Activated CD4-positive, alpha-beta T cell treated with anti-CD3 and anti-CD28 coated beads for 36 hours (primary cell): ENCODE results near the gene BCAS3. TPM values are rescaled to one million over a fixed set of nuclear protein-coding genes. Genes with fewer than 3 reads are reported as not detected.

Source experiments
- ATAC-seq: fragments of 200-7000 bp; cut with Tn5 transposase; one replicate; pipeline ENCODE4 v1.10.0; 2021; ENCODE audit warnings: mild to moderate bottlenecking, moderate library complexity
- CTCF ChIA-PET: fragments of 350-600 bp; sonication (Branson Sonifier 250); formaldehyde crosslinking; loops from one replicate; lab custom pipeline; 2021; ENCODE audit warnings: antibody characterized with exemption; lab: Charles Lee
- POLR2A ChIA-PET: fragments of 350-600 bp; sonication (Branson Sonifier 250); formaldehyde crosslinking; loops from one replicate; lab custom pipeline; 2021; ENCODE audit warnings: antibody characterized with exemption, inconsistent platforms; lab: Charles Lee
- DNase-seq: peaks from one replicate; pipeline ENCODE4 v3.0.0-alpha.2; 2020
- H3K27ac Mint-ChIP-seq: one replicate; pipeline ENCODE4 v1.8.0; 2021; ENCODE audit warnings: mixed read lengths
- H3K27me3 Mint-ChIP-seq: one replicate; pipeline ENCODE4 v1.8.0; 2021; ENCODE audit warnings: mixed read lengths
- H3K36me3 Mint-ChIP-seq: one replicate; pipeline ENCODE4 v1.8.0; 2021; ENCODE audit warnings: low read depth, mixed read lengths
- H3K4me1 Mint-ChIP-seq: one replicate; pipeline ENCODE4 v1.8.0; 2021; ENCODE audit warnings: mixed read lengths
- H3K4me3 Mint-ChIP-seq: one replicate; pipeline ENCODE4 v1.8.0; 2021; ENCODE audit warnings: mild to moderate bottlenecking, moderate library complexity, mixed read lengths
- H3K9me3 Mint-ChIP-seq: one replicate; pipeline ENCODE4 v1.8.0; 2021; ENCODE audit warnings: low read depth, mixed read lengths
- intact Hi-C, 2 experiments: fragments of 100-400 bp; cut with DNase I in 1 of 2; cut with micrococcal nuclease in 1 of 2; formaldehyde crosslinking; loops; one replicate each; pipeline versions ENCODE4 v1.14.2 to v1.15.1; 2022 to 2024; cut with DNase I, micrococcal nuclease
- total RNA-seq, 2 experiments: library from RNA; stranded (reverse); gene quantifications; one replicate each; pipeline ENCODE4 v1.2.3, GENCODE V29; 2021

Gene BCAS3
- total RNA-seq, 2 experiments from 2014 or later = 7.2 to 7.5 TPM

DNA sequence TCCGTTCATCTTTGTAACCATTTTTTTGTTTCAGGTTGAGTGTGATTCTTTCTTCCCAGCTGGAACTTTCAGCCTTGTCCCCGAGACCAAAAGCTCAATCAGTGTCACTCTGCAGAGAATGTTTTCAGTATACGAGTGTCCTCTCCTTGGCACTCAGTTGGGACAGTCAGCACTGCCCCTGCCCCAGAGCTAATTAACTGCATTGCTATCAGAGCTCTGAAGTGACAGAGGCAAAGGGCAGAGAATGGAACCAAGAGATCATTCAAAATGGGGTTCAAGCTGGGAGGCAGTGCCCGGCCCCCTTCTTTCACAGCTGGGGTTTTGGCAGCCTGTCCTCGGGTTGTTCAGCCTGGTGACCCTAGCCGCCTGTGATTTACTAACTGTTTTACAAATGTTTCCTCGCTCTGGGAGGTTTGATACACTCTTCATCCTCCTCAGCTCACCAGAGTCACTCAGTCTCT is 526.0 kb downstream of the BCAS3 start:
- Mint-ChIP-seq H3K4me3 (no peak overlapping the region), H3K9me3 (no peaks in the 10 kb centered on the region), H3K27ac (no peak overlapping the region), H3K4me1 (no peaks in the 10 kb centered on the region), H3K27me3 (no peaks in the 10 kb centered on the region), H3K36me3 (no peaks in the 10 kb centered on the region)
- ATAC-seq (no peak), DNase-seq (no peak)
- intact Hi-C loops = no loop called here
- POLR2A ChIA-PET = no interaction called here
- CTCF ChIA-PET = interaction anchor here (0.8 to 1.5 kb wide), 4 partner anchors 10 to 26 kb away, joined by 3 to 4 read pairs (median 4); no protein-coding TSS in a partner anchor

DNA sequence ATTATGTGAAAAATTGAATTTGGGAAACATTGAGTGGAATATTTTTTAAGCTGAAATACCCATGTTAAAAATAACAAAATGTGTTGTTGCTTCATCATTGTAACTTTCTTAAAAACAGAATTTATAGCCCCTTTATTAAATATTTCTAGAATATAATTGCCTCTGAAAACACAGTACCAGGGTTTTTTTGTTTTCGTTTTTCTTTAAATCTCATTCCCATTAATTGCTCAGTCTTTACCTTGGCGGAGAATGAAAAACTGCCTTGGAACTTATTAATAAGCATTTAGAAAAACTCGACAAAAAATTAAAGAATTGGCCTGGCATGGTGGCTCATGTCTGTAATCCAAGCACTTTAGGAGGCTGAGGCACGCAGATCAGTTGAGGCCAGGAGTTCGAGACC is 526.8 kb downstream of the BCAS3 start:
- no peak for ATAC-seq

DNA sequence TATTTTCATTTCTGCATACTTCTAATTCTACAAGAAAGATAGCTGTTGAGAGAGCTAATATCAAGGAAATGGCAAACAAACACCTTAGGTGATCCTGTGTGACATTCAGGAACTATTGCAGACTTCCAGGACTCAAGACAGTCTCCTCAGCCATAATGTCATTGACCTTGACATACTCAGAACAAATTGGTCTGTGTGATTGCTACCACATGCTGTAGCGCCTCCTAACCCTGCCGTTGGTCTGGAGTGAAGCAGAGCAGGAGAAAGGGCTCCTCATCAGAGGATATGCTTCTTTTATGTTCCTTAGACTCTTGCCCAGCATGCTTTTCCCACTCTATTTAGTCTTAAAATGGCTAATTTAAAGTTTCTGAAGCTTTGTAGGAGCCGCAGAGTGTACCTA is 527.8 kb downstream of the BCAS3 start:
- no peaks in the 10 kb centered on the region for H3K27me3 Mint-ChIP-seq
- CTCF ChIA-PET = no interaction called here
- no peaks in the 10 kb centered on the region for H3K4me1 Mint-ChIP-seq
- H3K9me3 Mint-ChIP-seq = no peaks in the 10 kb centered on the region
- no peaks in the 10 kb centered on the region for H3K36me3 Mint-ChIP-seq
- intact Hi-C loops = no loop called here
- POLR2A ChIA-PET = no interaction called here
- no peak overlapping the region for H3K27ac Mint-ChIP-seq
- DNase-seq (no peak), ATAC-seq (no peak)
- no peak overlapping the region for H3K4me3 Mint-ChIP-seq

More for the DNA sequence above, 526.8 kb downstream of the BCAS3 start:
- Mint-ChIP-seq H3K4me3 (no peak overlapping the region), H3K27ac (no peak overlapping the region), H3K4me1 (no peaks in the 10 kb centered on the region), H3K36me3 (no peaks in the 10 kb centered on the region), H3K9me3 (no peaks in the 10 kb centered on the region), H3K27me3 (no peaks in the 10 kb centered on the region)
- POLR2A ChIA-PET = no interaction called here
- DNase-seq = no peak
- CTCF ChIA-PET = interaction anchor here (1.5 kb wide), 1 partner anchor 11 kb away, joined by 4 read pairs; no protein-coding TSS in a partner anchor
- intact Hi-C loops = no loop called here

DNA sequence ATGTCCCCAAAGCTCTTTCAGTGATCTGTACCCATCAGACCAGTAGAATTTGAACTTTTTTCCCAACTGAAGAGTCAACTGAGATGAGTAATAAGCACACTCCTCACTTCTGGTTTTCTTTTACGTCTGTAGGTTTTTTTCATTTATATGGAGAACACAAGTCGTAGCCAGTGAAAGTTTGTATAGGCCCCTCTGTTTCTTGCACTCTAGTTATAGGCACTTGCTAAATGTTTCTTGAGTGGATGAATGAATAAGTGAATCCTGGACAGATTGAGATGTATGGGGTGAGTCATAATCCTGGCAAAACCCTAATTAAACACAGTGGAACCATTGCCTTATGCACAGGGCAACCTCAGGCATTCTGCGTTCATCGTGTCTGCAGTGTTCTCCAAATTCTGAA is 528.3 kb downstream of the BCAS3 start:
- Mint-ChIP-seq H3K9me3 (no peaks in the 10 kb centered on the region), H3K36me3 (no peaks in the 10 kb centered on the region), H3K4me1 (no peaks in the 10 kb centered on the region), H3K27me3 (no peaks in the 10 kb centered on the region), H3K4me3 (no peak overlapping the region), H3K27ac (no peak overlapping the region)
- intact Hi-C loops = no loop called here
- POLR2A ChIA-PET = no interaction called here
- peak; percentile 36 for ATAC-seq
- DNase-seq = no peak
- CTCF ChIA-PET = no interaction called here

DNA sequence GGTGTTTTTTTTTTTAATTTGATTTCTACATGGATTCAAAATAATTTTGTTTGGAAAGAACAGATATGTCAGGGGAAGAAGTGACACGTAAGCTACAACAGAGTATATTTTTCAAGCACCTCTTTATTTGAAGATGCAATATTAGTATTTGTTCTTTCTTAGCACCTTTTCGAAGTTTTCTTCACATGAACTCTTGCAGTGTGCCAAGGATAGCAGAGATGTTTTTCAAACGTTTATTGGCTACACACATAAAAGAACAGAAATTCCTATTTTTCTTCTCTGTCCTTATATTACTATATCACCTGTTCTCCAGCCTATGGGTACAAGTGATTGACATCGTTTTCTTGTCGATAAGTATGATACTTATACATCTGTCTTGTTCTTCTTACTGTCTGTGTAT is 529.3 kb downstream of the BCAS3 start:
- Mint-ChIP-seq H3K27me3 (no peaks in the 10 kb centered on the region), H3K4me1 (no peaks in the 10 kb centered on the region), H3K27ac (no peak overlapping the region), H3K9me3 (no peaks in the 10 kb centered on the region), H3K4me3 (no peak overlapping the region), H3K36me3 (no peaks in the 10 kb centered on the region)
- CTCF ChIA-PET = no interaction called here
- POLR2A ChIA-PET = no interaction called here
- intact Hi-C loops = no loop called here
- DNase-seq = no peak
- no peak for ATAC-seq

DNA sequence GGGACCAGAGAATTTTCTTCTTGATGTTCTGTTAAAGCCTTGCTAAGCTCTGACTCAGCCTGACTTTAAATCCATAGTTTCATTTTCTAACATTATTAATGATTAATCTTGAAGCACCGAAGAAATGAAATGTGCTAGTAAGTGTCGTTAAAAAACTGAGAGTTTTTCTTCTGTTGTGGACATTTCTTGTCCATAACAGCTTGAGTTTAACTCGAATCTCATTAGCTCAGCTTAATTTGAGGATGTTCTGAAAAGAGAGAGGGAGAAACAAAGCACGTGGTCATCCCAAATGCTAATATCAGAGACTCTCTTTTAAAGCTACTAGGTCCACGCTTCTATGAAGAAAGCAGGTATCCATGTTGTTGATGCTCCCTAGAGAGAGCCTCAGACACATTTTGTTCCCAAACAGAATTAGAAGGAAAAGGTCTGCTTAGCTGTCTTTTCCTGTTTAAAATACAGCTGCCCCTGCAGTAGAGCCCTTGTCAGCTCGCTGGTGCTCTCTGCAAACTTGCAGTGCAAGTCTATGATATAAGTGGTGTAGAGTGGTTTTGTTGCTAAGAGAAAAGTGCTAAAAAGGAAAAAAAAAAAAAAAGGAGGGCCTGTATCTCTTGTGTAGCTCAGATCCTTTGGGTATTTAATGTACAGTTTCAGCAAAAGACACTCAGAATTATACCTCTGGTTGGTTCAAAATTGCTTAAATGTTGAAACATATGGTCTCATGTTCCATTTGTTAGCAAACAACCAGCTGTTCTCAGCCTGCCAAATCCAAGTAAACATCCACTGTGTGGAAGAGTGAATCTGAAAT is 530.9 kb downstream of the BCAS3 start:
- H3K36me3 Mint-ChIP-seq = no peaks in the 10 kb centered on the region
- ChIA-PET CTCF (interaction anchor here (0.6 to 0.9 kb wide), 3 partner anchors 15 to 248 kb away, joined by 3 to 4 read pairs (median 3); no protein-coding TSS in a partner anchor), POLR2A (interaction anchor here (0.5 kb wide), 1 partner anchor 605 kb away, joined by 3 read pairs; no protein-coding TSS in a partner anchor)
- intact Hi-C loops = no loop called here
- H3K4me3 Mint-ChIP-seq = no peak overlapping the region
- H3K27me3 Mint-ChIP-seq = no peaks in the 10 kb centered on the region
- H3K9me3 Mint-ChIP-seq = no peaks in the 10 kb centered on the region
- DNase-seq (no peak), ATAC-seq (no peak)
- no peaks in the 10 kb centered on the region for H3K4me1 Mint-ChIP-seq
- H3K27ac Mint-ChIP-seq = no peak overlapping the region

DNA sequence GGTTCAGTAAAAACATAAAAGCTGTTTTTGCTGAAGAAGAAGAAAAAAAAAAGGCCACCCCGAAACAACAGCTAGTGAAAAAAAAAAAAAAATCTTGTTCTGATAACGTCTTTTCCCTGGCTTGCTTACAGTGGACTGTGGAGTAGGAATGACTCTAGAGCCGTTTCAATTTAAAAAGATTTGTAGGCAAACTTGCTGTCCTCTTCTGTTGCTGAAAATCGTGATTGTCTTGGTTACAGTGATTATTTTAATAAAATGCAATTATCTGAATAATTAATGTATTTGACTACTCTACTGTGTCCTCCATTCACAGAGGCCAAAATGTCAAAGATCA is 531.4 kb downstream of the BCAS3 start:
- intact Hi-C loops = no loop called here
- CTCF ChIA-PET = interaction anchor here (0.6 to 0.9 kb wide), 2 partner anchors 15 to 248 kb away, joined by 3 read pairs; no protein-coding TSS in a partner anchor
- Mint-ChIP-seq H3K4me3 (no peak overlapping the region), H3K27me3 (no peaks in the 10 kb centered on the region), H3K36me3 (no peaks in the 10 kb centered on the region), H3K9me3 (no peaks in the 10 kb centered on the region), H3K27ac (no peak overlapping the region), H3K4me1 (no peaks in the 10 kb centered on the region)
- POLR2A ChIA-PET = interaction anchor here (0.5 kb wide), 1 partner anchor 605 kb away, joined by 3 read pairs; no protein-coding TSS in a partner anchor
- ATAC-seq = no peak
- DNase-seq = no peak

DNA sequence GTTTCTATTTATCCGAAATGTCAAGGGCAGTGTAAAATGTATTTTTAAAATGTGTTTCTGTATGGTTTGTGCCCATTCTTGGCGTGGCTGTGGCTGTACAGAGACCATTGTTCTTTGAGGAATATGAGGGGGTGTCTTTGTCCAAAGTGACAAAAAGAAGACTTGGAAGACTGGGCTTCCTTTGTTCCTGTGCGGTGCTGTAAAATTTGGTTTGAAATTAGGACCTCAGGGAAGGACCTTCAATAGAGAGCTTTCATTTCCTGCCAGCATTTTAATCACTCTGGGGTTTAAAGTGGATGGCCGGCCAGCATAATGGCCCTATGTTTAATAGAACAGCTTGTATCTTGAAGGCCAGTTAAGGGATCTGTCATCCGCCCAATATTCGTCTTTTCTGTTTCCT is 531.9 kb downstream of the BCAS3 start:
- intact Hi-C loops = no loop called here
- DNase-seq (no peak), ATAC-seq (no peak)
- ChIA-PET POLR2A (no interaction called here), CTCF (interaction anchor here (0.9 kb wide), 1 partner anchor 16 kb away, joined by 3 read pairs; no protein-coding TSS in a partner anchor)
- no peak overlapping the region for H3K4me3 Mint-ChIP-seq
- no peaks in the 10 kb centered on the region for H3K36me3 Mint-ChIP-seq
- no peak overlapping the region for H3K27ac Mint-ChIP-seq
- H3K9me3 Mint-ChIP-seq = no peaks in the 10 kb centered on the region
- H3K4me1 Mint-ChIP-seq = no peaks in the 10 kb centered on the region
- no peaks in the 10 kb centered on the region for H3K27me3 Mint-ChIP-seq

DNA sequence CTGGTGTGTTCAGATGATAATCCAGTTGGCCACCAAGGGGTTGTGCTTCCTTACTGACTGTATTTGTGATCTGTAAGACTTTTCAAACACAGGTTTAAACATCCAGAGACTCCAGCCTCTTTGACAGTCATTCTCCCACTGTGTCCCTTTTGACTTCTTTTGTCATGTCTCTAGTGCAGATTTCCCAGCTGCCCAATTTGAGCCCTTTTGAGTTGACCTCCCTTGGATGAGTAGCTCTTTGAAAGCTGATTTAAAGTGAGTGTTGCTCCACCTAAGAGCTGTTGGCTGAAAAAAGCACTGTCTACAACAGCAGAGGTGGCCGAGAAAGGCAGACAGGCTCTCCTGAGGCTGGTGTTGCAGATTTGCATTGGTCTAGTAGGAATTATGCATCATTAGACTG is 533.6 kb downstream of the BCAS3 start:
- no peak for ATAC-seq
- intact Hi-C loops = no loop called here
- Mint-ChIP-seq H3K27ac (no peak overlapping the region), H3K27me3 (no peaks in the 10 kb centered on the region), H3K36me3 (no peaks in the 10 kb centered on the region), H3K9me3 (no peaks in the 10 kb centered on the region), H3K4me1 (no peaks in the 10 kb centered on the region), H3K4me3 (no peak overlapping the region)
- ChIA-PET POLR2A (no interaction called here), CTCF (interaction anchor here (0.6 kb wide), 1 partner anchor 18 kb away, joined by 3 read pairs; no protein-coding TSS in a partner anchor)
- DNase-seq = no peak

DNA sequence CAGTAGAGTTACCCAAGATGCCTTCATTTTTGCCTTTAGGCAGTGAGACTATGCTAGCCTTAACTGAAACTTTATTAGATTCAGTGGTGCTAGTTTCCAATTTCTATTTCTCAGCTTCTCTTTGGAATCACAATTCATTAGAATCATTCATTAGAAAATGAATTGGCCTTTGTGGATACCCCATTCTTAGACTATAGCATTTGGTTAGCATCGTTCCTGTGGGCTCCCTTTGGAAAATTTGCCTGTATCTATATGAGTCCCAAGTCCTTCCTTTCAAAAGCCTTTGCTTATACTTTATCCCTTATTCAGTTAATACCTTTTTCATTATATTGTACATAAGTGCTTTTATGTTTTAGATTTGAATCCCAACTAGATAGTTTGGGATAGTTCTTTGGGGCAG is 535.0 kb downstream of the BCAS3 start:
- ChIA-PET CTCF (interaction anchor here (1.1 kb wide), 1 partner anchor 10 kb away, joined by 3 read pairs; no protein-coding TSS in a partner anchor), POLR2A (no interaction called here)
- no peak for ATAC-seq
- Mint-ChIP-seq H3K27me3 (no peaks in the 10 kb centered on the region), H3K4me3 (no peak overlapping the region), H3K27ac (no peak overlapping the region), H3K9me3 (no peaks in the 10 kb centered on the region), H3K4me1 (no peaks in the 10 kb centered on the region), H3K36me3 (no peaks in the 10 kb centered on the region)
- no peak for DNase-seq
- intact Hi-C loops = no loop called here

DNA sequence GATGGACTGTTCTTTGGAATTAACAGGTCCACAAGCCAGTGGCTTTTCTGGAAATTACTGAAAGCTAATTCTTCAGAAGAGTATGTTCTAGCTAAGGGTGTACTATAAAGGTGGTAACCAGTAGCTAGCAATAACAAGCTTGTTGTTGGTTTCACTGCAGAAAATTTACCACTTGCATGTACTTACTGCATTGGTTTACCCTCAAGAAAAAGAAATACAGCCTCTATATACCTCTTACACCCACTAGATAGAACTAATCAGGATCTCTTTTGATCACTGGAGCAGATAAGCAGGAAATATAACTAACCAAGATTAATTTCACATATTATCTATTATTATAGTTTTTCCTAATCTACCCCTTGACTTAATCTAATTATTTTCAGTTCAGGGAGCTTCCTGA is 537.1 kb downstream of the BCAS3 start:
- CTCF ChIA-PET = interaction anchor here (0.7 to 1.4 kb wide), 2 partner anchors 11 to 1642 kb away, joined by 4 read pairs; no protein-coding TSS in a partner anchor

DNA sequence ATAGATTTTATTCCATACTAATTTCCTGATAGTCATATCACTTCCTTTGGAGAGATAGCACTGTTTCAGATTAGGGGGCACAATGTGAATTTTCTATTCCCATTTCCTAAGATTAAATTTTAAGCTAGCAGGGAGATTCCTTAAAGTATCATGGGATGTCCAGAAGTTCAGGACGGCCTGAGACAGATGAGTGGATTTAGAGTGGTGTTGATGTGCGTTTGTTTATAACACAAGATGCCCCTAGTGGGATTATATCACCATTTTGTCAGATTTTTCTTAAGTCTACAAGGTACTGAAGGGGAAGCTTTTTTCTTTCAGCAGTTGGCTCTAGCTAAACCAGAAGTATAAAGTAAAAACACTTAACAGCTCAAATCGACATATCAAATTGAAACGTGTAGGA is 538.4 kb downstream of the BCAS3 start:
- peaks cover 2% of the 10 kb centered on the region for H3K36me3 Mint-ChIP-seq
- H3K27ac Mint-ChIP-seq = no peak overlapping the region
- DNase-seq = no peak
- POLR2A ChIA-PET = no interaction called here
- no peak for ATAC-seq
- H3K27me3 Mint-ChIP-seq = no peaks in the 10 kb centered on the region
- no peak overlapping the region for H3K4me3 Mint-ChIP-seq
- CTCF ChIA-PET = interaction anchor here (1.4 kb wide), 1 partner anchor 13 kb away, joined by 4 read pairs; no protein-coding TSS in a partner anchor
- intact Hi-C loops = no loop called here
- H3K9me3 Mint-ChIP-seq = no peaks in the 10 kb centered on the region
- H3K4me1 Mint-ChIP-seq = peaks cover 20% of the 10 kb centered on the region

More for the DNA sequence above, 537.1 kb downstream of the BCAS3 start:
- H3K4me1 Mint-ChIP-seq = peaks cover 12% of the 10 kb centered on the region
- no peaks in the 10 kb centered on the region for H3K27me3 Mint-ChIP-seq
- DNase-seq (no peak), ATAC-seq (no peak)
- no peak overlapping the region for H3K4me3 Mint-ChIP-seq
- H3K27ac Mint-ChIP-seq = no peak overlapping the region
- intact Hi-C loops = no loop called here
- POLR2A ChIA-PET = no interaction called here
- peaks cover 2% of the 10 kb centered on the region for H3K36me3 Mint-ChIP-seq
- no peaks in the 10 kb centered on the region for H3K9me3 Mint-ChIP-seq
